Measurements from ENCODE around the gene CAND2.
"Not testable (repeated sequence)": the region's sequence is repeated elsewhere in the genome, so short reads cannot be mapped to it uniquely, and the experiment has no call there.

GRCh38 chr3:12787967-12788690 lies 8.4 kb upstream of the CAND2 start:
- TF ChIP-seq CTCF, EP300, POLR2AphosphoS5 (IDR thresholded peaks at IDR 0.05): not testable (repeated sequence)
